Frontal cortex (tissue), 4 donors: ENCODE results near the gene PALM3. TPM values are rescaled to one million over a fixed set of nuclear protein-coding genes. Genes with fewer than 3 reads are reported as not detected.

Experiments used
- DNase-seq, 2 donors: peaks; one replicate each; pipeline ENCODE4 v3.0.0; 2012; ENCODE audit warnings: low spot score in 2 of 2
- FAIRE-seq: peaks from 2 replicates; lab custom pipeline; 2012; peaks lifted over from hg19 to GRCh38; lab: Jason Lieb, UNC
- total RNA-seq: library from RNA; depleted of rRNA; stranded (reverse); fragments of >200 nt; gene quantifications from one replicate; pipeline ENCODE4 v1.2.3, GENCODE V29; 2014
- donor health status: control.
- donor health status: control.
- donor health status: control.

Gene PALM3
- 3.3 TPM for total RNA-seq

GRCh38 chr19:14061751-14062557, at the start of gene PALM3:
PALM3 (minus strand) TSS chr19:14062076; CDS start chr19:14061980, 96 bp downstream.
- FAIRE-seq (no peak), DNase-seq (no peak)

DNA sequence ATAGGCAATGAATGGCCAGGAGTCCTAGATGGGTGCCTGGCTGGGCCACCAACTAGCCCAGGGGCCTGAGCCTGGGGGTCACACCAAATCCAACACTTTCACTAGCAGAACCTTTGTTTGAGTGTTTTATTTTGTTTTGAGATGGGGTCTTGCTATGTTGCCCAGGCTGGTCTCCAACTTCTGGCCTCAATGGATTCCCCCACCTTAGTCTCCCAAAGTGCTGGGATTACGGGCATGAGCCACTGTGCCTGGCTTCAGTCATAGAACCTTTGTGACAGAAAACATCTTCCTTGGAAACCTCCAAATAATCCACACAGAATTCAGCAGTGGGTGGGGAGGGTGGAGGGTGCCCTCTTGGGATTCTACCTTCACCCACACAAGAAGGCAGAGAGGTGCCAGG, 49.6 kb upstream of the PALM3 start:
- FAIRE-seq: no peak
- DNase-seq: no peak

- no peak for FAIRE-seq
Measured at GRCh38 chr19:14110650-14111049, 48.8 kb upstream of the PALM3 start.

DNA sequence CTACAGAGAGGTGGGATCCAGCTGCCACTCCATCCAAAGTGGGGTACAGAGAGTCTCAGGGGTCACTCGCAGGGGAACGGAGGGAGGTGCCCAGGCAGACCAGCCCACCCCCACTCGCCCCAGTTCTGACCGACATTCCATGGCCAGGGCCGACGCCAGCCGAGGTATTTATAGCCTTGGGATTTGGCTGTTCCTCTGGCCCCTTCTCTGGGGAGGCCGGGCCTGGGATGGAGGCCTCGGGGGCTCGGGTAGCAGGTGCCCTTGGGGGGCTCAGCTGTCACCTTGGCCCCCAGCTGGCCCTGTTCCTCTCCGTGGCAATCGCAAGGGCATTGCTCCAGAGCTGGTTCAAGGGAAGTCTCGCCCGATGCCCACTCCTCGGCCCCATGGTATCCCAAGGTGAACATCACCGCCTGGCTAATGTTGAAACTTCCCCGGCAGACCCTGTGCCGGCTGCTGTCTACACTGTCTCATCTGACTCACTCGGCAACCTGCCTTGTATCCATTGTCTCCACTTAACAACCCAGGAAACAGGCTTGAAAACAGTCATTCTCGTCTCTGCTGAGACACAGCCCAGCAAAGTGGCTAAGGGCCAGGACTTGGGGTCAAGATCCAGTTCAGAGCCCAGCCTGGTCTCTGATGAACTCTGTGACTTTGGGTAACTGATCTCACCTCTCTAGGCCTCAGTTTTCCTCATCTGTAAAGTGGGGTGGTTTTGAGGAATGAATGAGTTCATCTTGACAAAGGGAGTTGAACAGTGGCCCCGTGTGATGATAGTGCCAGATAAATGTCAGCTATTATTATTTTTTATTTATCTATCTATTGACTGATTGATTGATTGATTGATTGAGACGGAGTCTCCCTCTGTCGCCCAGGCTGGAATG, 45.9 kb upstream of the PALM3 start:
- DNase-seq: no peak

More at GRCh38 chr19:14110650-14111049, 48.8 kb upstream of the PALM3 start:
- no peak for DNase-seq

GRCh38 chr19:14106840-14107239, 45.0 kb upstream of the PALM3 start:
- FAIRE-seq (no peak), DNase-seq (no peak)

More for the DNA sequence above, 45.9 kb upstream of the PALM3 start:
- FAIRE-seq: no peak

DNA sequence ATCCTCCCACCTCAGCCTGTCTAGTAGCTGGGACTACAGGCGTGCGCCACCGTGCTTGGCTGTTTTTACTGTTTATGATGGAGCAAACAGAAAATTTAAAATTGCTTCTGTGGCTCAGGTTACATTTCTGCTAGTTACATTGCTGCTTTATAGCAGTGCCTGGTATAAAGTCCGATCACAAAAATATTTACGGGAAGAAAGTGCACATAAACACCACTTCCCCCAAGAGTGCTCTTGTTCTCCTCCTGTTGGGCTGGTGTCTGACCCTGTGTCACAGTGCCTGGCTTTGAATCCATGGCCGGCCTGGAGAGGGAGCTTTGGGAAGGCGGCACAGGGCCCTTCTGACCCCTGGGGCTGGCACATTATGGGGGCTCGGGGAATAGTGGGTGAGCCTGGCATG, 43.8 kb upstream of the PALM3 start:
- FAIRE-seq (no peak), DNase-seq (no peak)

DNA sequence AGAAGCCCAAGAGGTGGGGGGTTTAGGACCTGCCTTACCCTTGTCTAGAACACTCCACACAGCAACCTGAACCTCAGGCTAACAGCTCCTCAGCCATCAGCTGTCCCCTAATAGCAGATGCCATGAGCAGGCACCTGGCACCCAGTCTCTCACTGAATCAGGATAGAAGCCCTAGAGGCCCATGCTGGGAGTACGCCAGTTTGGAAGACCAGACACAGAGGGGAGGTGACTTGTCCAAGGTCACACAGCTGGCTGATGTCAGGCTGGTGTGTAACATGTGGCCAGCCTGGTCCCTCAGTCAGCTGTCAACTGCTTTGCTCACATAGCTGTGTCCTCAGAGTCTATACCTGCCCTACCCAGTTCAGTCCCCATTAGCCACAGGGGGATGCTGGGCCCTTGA, 41.4 kb upstream of the PALM3 start:
- DNase-seq (no peak), FAIRE-seq (no peak)

DNA sequence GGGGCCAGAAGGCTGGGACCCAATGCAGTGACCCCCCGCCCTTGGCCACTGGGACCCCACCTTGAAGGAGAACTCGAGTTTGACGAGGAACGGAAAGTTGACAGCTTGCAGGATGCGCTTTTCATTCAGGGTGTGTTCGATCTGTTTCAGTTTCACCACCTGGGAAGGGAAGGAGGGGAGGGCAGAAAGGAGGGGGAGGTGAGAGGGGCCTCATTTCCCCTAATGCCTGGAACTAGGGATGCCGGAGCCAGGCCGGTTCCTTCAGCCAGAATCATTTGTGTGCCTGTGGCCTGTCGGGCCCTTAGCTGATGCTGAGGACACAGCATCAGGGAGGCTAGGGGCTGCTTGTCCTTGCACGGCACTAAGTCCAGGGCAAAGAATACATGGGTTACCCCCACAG, 40.9 kb upstream of the PALM3 start:
- no peak for DNase-seq
- no peak for FAIRE-seq

DNA sequence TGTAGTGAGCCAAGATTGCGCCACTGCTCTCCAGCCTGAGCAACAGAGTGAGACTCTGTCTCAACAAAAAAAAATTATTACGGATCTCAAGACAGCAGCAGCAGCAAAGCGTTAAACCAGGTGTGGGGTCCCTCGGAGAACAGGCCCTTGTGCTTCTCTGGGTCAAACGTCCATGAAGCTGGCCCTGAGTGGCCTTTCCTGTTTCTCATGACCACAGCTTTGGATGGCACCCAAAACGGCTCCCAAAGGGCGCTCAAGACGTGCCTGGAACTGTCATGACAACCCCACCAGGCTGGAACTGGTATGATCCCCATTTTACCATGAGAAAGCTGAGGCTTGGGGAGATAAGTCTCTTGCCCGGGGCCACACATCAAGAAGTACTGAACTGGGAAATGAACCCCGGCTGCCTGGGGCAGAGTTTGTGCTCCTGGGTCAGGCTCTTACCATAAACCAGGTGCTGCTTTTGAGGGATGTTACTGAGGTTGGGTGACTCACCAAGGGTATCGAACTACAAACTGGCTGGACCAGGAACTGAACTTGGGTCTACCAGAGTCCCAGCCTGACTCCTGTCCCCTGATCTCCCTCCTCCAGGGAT, 40.3 kb upstream of the PALM3 start:
- FAIRE-seq (no peak), DNase-seq (no peak)

DNA sequence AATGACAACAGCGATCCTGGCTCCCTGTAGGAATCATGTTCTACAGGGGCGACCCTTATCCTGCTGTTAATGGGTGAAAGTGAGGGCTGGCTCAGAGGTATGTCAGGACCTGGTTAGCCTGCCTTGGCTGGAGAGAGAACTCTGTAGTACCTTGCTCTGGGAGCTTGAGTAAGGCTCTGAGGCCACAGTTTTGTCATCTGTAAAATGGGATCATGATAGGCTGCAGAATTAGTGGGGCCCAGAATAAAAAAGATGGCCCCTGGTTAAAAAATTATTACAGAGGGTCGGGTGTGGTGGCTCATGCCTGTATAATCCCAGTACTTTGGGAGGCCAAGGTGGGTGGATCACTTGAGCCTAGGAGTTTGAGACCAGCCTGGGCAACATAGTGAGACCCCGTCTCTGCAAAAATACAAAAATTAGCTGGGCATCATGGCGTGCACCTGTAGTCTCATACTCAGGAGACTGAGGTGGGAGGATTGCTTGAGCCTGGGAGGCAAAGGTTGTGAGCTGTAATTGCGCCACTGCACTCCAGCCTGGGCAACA, 39.2 kb upstream of the PALM3 start:
- DNase-seq (no peak), FAIRE-seq (no peak)

DNA sequence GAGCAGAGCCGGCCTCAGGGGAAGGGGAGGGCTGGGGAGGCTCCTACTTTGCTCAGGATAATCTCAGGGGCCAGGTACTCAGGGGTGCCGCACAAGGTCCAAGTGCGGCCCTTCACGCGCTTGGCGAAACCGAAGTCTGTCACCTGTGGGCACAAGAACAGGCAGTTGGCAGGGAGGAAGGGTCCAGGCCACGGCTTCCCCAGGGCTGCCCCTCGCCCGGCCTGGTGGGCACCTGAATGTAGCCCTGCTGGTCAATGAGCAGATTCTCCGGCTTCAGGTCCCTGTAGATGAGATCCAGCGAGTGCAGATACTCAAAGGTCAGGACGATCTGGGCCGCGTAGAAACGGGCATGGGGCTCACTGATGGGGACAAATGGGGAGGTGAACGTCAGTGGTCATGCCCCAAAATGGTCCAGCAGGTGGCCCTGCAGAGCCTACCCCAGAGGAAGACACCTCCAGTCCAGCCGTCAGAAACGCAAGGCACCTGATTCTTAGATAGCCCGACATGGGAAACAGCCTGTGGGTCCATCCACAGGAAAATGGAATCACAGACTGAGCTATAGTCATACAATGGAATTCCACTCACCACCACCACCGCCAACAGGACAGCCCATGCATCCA, 35.8 kb upstream of the PALM3 start:
- no peak for FAIRE-seq
- DNase-seq: no peak

DNA sequence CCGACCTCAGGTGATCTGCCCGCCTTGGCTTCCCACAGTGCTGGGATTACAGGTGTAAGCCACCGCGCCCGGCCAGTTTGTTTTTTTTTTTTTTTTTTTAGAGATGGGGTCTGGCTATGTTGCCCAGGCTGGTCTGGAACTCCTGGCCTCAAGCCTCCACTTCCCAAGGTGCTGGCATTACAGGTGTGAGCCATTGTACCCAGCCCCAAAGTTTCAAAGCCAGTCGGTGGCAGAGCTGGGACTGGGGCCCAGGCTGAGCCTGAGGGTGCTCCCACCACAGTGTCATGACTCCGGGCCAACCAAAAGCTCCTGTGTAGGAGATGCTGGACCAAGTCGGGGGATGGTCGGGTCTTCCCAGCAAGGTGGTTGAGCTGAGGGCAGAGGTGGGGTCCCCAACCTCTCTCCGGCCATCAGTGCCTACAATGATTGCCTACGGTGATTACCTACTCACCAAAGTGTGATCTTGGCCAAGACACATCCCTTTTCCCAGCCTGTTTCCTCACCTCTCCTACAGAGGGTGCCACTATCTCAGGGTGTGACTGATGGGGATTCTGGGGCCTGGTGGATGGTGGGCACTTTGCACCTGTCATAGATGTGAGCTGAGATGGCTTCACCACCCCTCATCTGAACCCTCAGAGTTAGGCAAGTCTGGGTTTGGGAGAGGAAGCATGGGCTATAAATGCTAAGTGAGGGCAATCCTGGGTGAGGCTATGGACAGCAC, 34.6 kb upstream of the PALM3 start:
- no peak for DNase-seq
- no peak for FAIRE-seq

GRCh38 chr19:14094854-14095253, 33.0 kb upstream of the PALM3 start:
- FAIRE-seq (no peak), DNase-seq (no peak)

GRCh38 chr19:14093117-14093823, 31.4 kb upstream of the PALM3 start:
- DNase-seq: no peak
- no peak for FAIRE-seq

GRCh38 chr19:14091813-14092462, 30.1 kb upstream of the PALM3 start:
- no peak for DNase-seq
- FAIRE-seq: no peak

- FAIRE-seq (no peak), DNase-seq (peak in 1 of 2 donors; percentile 97)
Measured at GRCh38 chr19:14091081-14091812, 29.4 kb upstream of the PALM3 start.

GRCh38 chr19:14090509-14091080, 28.7 kb upstream of the PALM3 start, which contains the start of gene SAMD1:
SAMD1 (minus strand) TSS chr19:14090751.
- DNase-seq (peak; percentile 93 to 96), FAIRE-seq (no peak)
